ENCODE results near the gene GARNL3. TPM values are rescaled to one million over a fixed set of nuclear protein-coding genes. Genes with fewer than 3 reads are reported as not detected.

The GARNL3 gene
- total RNA-seq, 1 donor from 2014 or later = 4.1 TPM

DNA sequence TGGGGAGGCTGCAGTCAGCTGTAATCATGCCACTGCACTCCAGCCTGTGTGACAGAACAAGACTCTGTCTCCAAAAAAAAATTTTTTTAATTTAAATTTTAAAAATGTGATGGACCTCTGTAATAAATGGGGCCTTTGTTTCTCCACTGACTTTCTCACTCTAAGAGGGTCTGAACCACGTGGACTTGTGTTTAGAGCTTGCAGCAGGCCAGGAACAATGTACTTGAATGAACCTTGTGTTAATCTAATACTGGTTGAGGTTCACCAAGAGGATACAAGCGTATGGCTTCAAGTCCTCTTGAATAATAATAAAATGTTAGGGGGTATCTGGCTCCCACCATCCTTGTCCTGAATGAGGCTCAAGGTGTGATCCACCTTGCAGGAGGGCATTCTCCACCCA is 118.0 kb downstream of the GARNL3 start:
- no peak for DNase-seq (ENCODE audit: low read depth)

- no peak for DNase-seq (ENCODE audit: low read depth)
Observed at GRCh38 chr9:127384016-127384730, 119.6 kb downstream of the GARNL3 start.

DNA sequence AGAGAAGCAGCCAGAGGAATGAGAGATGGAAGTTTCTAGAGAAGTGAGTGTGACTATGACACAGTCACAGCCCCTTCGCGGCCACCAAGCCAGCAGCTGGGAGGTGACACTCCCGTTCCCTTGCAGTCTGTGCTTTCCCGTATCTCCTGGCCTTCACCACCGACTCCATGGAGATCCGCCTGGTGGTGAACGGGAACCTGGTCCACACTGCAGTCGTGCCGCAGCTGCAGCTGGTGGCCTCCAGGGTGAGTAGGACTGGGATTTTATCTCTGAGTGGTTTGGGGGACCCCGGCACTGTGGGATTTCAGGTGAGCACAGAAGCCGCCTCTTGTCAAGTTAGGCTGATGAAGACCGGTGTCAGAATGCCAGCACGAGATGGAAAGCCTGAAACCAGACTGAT is 120.3 kb downstream of the GARNL3 start:
- DNase-seq (ENCODE audit: low read depth) = no peak

GRCh38 chr9:127386249-127386648 is 121.7 kb downstream of the GARNL3 start:
- DNase-seq (ENCODE audit: low read depth) = no peak

- no peak for DNase-seq (ENCODE audit: low read depth)
Observed at GRCh38 chr9:127386981-127387380, 122.4 kb downstream of the GARNL3 start.

DNA sequence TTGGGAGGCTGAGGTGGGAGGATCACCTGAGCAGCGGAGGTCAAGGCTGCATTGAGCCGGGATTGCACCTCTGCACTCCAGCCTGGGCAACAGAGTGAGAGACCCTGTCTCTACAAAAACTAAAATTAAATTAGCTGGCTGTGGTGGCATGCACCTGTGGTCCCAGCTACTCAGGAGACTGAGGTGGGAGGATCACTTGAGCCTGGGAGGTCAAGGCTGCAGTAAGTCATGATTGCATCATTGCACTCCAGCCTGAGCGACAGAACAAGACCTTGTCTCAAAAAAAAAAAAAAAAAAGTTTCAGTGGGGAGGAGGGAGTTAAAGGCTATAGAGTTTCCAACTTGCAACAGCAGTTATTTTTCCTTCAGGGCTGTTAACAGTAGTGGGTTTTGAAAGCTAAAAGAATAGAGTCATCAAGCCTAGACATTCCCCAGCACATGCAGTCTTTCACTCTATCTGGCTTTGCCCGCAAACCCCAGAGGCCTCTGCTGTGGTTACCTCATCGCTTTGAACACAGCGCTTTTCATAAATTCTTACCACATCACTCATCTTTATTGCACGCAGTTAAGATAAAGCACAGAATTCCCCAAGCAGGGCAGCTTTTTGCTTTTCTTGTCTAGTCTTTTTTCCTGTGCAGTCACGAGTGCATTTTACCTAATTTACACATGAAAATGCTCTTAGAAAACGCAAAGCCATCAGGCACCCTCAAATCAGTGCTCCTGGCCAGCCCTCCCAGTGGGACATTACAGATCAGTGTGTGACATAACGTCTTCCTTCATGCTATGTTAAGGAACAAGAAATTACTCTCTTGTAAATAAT is 123.7 kb downstream of the GARNL3 start:
- peak; percentile 95 for DNase-seq (ENCODE audit: low read depth)

DNA sequence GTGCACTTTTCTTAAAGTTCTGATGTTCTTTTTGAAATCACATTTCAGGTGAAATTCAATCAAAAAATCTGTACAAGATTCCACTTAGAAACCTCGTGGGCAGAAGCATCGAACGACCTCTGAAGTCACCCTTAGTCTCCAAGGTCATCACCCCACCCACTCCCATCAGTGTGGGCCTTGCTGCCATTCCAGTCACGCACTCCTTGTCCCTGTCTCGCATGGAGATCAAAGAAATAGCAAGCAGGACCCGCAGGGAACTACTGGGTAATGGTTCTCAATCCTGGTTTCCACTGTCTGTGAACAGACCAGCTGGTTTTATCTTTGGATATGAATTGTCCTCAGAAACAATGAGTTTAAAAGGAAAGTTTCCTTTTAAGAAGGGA is 124.3 kb downstream of the GARNL3 start:
- DNase-seq (ENCODE audit: low read depth) = peak; percentile 31

GRCh38 chr9:127389381-127390247 is 125.0 kb downstream of the GARNL3 start:
- peak; percentile 65 for DNase-seq (ENCODE audit: low read depth)

DNA sequence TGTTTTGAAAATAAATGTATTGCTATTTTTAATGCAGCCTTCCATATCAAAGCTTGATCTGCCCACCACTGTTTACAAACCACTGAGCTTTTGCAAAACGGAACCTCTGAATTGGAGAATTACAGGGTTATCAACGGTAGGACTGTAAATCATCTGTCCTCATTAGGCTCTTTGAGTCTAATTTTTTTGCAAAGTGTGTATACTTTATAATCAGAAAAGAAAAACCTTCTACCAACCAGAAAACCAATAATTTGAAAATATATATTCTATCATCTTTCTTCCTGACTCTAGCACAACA is 125.6 kb downstream of the GARNL3 start:
- no peak for DNase-seq (ENCODE audit: low read depth)

DNA sequence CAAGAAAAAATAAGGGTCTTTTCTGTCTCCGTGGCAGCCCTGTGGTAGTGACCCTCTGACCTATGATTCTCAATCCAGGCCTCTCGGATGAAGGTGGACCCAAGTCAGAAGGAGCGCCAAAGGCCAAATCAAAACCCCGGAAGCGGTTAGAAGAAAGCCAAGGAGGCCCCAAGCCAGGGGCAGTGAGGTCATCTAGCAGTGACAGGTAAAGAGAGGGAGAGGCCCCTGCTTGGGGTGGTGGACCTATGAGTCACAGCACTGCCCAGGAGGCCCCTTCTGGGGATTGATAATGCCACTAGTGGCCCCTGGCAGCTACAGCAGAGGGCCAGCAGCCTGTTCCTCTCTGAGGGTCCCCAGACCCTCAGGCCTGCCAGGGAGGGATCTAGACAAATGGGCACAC is 126.0 kb downstream of the GARNL3 start:
- DNase-seq (ENCODE audit: low read depth) = no peak

- DNase-seq (ENCODE audit: low read depth) = no peak
Observed at GRCh38 chr9:127392166-127392565, 127.6 kb downstream of the GARNL3 start.

- DNase-seq (ENCODE audit: low read depth) = no peak
Observed at GRCh38 chr9:127392976-127393375, 128.4 kb downstream of the GARNL3 start.

- peak; percentile 30 for DNase-seq (ENCODE audit: low read depth)
Observed at GRCh38 chr9:127393645-127394044, 129.1 kb downstream of the GARNL3 start.

GRCh38 chr9:127395497-127396252 is 131.1 kb downstream of the GARNL3 start:
- DNase-seq (ENCODE audit: low read depth) = peak; percentile 43

- DNase-seq (ENCODE audit: low read depth) = no peak
Observed at GRCh38 chr9:127396253-127396807, 131.8 kb downstream of the GARNL3 start.

GRCh38 chr9:127396808-127397645 is 132.5 kb downstream of the GARNL3 start, which contains the start of gene SLC2A8:
Gene SLC2A8, plus strand, starts transcription at chr9:127397169. Its CDS starts 62 bp downstream, at chr9:127397231.
- peak; percentile 100 for DNase-seq (ENCODE audit: low read depth)

DNA sequence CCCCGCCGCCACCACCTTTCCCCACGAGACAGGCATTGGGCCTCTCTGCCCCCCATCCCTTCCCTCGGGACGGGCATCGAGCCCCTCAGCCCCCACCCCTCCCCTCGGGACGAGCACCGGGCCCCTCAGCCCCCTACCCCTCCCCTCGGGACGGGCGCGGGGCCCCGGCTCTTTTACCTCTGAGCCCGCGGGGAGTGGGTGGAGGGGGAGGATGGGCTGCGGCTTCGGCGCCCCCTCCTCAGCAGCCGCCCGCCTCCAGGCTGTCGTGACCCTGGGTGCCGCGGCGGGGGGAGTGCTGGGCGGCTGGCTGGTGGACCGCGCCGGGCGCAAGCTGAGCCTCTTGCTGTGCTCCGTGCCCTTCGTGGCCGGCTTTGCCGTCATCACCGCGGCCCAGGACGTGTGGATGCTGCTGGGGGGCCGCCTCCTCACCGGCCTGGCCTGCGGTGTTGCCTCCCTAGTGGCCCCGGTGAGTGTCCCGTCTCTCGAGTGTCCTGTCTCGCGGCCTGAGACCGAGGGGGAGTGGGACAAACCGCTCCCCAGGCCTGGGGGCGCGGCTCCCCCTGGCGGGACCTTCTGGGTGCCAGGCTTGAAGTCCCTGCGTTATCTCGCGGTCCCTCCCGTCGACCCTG is 133.2 kb downstream of the GARNL3 start:
- DNase-seq (ENCODE audit: low read depth) = peak; percentile 70

GRCh38 chr9:127398275-127398647 is 133.7 kb downstream of the GARNL3 start:
- no peak for DNase-seq (ENCODE audit: low read depth)

GRCh38 chr9:127398715-127399400 is 134.3 kb downstream of the GARNL3 start:
- no peak for DNase-seq (ENCODE audit: low read depth)
